ENCODE measurements around the gene TECPR2.

The TECPR2 gene

DNA sequence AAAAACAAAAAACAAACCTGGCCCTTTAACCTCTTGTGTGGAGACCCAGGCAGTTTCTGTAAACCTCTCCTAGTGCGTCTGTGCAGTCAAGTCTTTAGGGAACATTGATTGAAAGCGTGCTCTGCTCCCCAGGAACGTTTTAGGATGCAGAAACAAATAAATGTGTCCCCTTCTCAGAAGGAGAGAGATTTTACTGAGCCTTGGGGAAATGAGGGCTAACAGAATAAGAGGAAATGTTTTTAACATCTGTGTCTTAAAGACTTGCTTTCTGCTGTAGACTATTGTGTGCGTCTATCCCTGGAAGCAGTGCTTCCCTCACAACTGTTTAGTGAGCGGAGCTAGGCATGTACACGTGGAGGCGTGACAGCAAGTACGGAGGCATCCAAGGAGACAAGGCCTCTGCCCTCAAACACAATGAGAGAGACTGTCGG lies 54.3 kb downstream of the TECPR2 start:
- no peak overlapping the region for H3K4me3 ChIP-seq
- no peak overlapping the region for H3K27ac ChIP-seq
- TF ChIP-seq CTCF (IDR thresholded peaks at IDR 0.05) = no peak
- DNase-seq (ENCODE audit: low spot score) = no peak

- Histone ChIP-seq H3K27ac (no peak overlapping the region), H3K4me3 (no peak overlapping the region)
- no peak for DNase-seq (ENCODE audit: low spot score)
- TF ChIP-seq CTCF (IDR thresholded peaks at IDR 0.05) = no peak
Measured at GRCh38 chr14:102417646-102418045, 54.9 kb downstream of the TECPR2 start.

DNA sequence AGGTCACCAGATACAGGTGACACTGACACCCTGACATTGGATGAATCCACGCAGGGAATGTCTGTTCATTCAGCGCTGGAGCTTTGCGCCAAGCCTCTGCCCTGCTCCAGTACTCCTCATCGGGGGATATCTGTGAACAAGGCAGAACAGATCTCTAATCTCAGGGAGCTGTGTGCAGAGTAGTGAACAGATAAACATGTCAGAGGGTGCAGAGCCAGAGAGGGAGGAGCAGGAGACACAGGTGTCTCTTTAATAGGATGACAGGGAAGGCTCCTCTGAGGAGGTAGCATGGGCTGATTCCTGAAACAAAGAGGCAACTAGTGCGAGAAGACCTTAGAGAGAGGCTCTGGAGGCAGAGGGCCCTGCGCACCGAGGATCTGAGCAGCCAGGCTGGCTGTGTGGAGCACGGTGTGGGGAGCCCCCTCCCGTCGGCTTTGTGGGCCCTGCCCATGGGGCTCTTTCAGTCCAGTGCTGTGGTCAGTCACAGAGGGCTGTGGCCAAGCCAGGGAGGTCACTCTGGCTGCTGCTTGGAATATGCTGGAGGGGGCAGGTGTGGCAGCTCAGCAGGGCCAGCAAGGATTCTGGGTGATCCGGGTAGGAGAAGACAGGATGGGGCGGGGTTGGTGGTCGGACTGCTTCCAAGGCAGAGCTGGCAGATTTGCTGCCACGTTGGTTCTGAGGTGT lies 55.6 kb downstream of the TECPR2 start:
- no peak overlapping the region for H3K27ac ChIP-seq
- TF ChIP-seq CTCF (IDR thresholded peaks at IDR 0.05) = no peak
- no peak for DNase-seq (ENCODE audit: low spot score)
- no peak overlapping the region for H3K4me3 ChIP-seq

DNA sequence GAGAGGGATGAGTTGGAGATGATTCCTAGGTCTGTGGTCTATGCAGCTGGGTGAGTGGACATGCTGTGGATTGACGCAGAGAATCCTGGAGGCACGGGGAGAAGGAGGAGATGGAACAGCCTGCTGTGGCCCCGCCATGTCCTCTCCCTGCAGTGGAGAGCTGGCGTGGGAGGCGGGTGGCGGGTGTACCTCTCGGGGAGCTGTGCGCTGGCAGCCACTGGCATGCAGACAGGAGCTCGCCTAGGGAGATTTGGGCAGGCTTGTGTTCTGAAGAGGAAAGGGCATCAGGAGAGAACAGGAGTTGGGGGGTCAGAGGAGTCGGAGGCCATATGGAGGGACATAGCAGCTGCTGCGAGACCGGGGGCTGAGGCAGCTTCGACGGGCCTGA lies 56.1 kb downstream of the TECPR2 start:
- no peak overlapping the region for H3K4me3 ChIP-seq
- no peak for TF ChIP-seq CTCF (IDR thresholded peaks at IDR 0.05)
- DNase-seq (ENCODE audit: low spot score) = no peak
- no peak overlapping the region for H3K27ac ChIP-seq

DNA sequence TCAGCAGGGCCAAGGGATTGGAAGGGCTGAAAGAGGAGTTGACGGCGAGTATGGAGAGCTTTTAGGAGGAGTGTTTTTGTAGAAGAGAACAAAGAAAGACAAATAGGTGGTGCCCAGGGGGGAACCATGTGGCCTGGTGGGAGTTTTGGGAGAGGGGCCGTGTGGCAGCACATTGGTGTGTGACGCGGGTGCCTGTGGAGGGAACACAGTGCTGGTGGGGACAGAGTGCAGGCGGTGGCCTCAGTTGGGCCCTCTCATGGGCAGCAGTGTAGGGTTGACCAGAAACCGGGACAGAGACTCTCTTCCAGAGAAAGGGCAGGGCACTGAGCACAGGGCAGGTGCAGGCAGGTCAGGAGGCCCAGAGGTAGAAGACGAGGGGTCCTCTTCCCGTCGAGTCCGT lies 56.5 kb downstream of the TECPR2 start:
- H3K27ac ChIP-seq = no peak overlapping the region
- TF ChIP-seq CTCF (IDR thresholded peaks at IDR 0.05) = no peak
- DNase-seq (ENCODE audit: low spot score) = no peak
- H3K4me3 ChIP-seq = no peak overlapping the region

GRCh38 chr14:102419716-102420115 lies 57.0 kb downstream of the TECPR2 start:
- no peak overlapping the region for H3K27ac ChIP-seq

More at GRCh38 chr14:102419716-102420115, 57.0 kb downstream of the TECPR2 start:
- no peak overlapping the region for H3K4me3 ChIP-seq
- no peak for DNase-seq (ENCODE audit: low spot score)
- no peak for TF ChIP-seq CTCF (IDR thresholded peaks at IDR 0.05)

All from coronary artery (tissue), 2 donors.